Pancreas (tissue), 10 donors: ENCODE measurements around the gene CYP39A1. TPM values are rescaled to one million over a fixed set of nuclear protein-coding genes. Genes with fewer than 3 reads are reported as not detected.

Experiments used
- ATAC-seq, 4 donors: fragments of 200-7000 bp; cut with Tn5 transposase; one replicate each; pipeline versions ENCODE4 v1.8.0 to v1.9.1; 2020; ENCODE audit warnings: mild to moderate bottlenecking in 4 of 4, moderate library complexity in 4 of 4
- DNase-seq, 6 donors: peaks; one replicate each; pipeline ENCODE4 v3.0.0-alpha.2; 2020
- FAIRE-seq: peaks from 2 replicates; lab custom pipeline; 2012; peaks lifted over from hg19 to GRCh38; lab: Jason Lieb, UNC
- H3K27ac ChIP-seq, 4 donors: fragments of 200-600 bp; sonication (generic); 1 replicate in 3 of 4; 2 replicates in 1 of 4; pipeline versions ENCODE4 v1.5.0 to v1.8.0; 2020
- H3K27me3 ChIP-seq, 4 donors: fragments of 200-600 bp; one replicate each; pipeline ENCODE4 v1.8.0; 2021
- H3K36me3 ChIP-seq, 3 donors: fragments of 200-600 bp; sonication (generic) in 1 of 3; one replicate each; pipeline versions ENCODE4 v1.5.0 to v1.8.0; 2020 to 2021
- H3K4me1 ChIP-seq, 3 donors: fragments of 200-600 bp; one replicate each; pipeline ENCODE4 v1.8.0; 2021
- H3K4me3 ChIP-seq, 4 donors: fragments of 200-600 bp; sonication (generic) in 2 of 4; one replicate each; pipeline versions ENCODE4 v1.5.0 to v1.8.0; 2020 to 2021
- H3K9me3 ChIP-seq, 4 donors: fragments of 200-600 bp; one replicate each; pipeline ENCODE4 v1.8.0; 2021
- CTCF ChIP-seq, 4 donors: fragments of 200-600 bp; sonication (generic) in 3 of 4; IDR thresholded peaks; one replicate each; pipeline versions ENCODE4 v1.5.0 to v1.8.0; 2021; ENCODE audit warnings: antibody characterized with exemption in 4 of 4
- WGBS, 2 donors: extraction: QIAGEN DNeasy Blood & Tissue Kit; methylation state at CpG; one replicate each; pipeline ENCODE4 v1.1.7; 2013; 5-methylcytosine and 5-hydroxymethylcytosine counted together
- intact Hi-C, 3 donors: fragments of 100-400 bp; cut with DNase I; formaldehyde crosslinking; loops; one replicate each; pipeline versions ENCODE4 v1.11.1 to v1.14.2; 2022
- polyA plus RNA-seq, 2 donors: library from polyadenylated mRNA; stranded (reverse); fragments of 200-250 nt; gene quantifications; one replicate each; pipeline ENCODE4 v1.2.3, GENCODE V29; 2013
- total RNA-seq, 6 donors: library from RNA; stranded (reverse); fragmentation: NEBNext Ultra II Directional in 4 of 6; extraction: Animal tissue kit (Norgen Biotek cat#: 25700) in 4 of 6; gene quantifications; one replicate each; pipeline versions ENCODE4 v1.2.1 to v1.2.4, GENCODE V29; 2021 to 2023
- donor health status: healthy with polysubstance abuse.
- donor health status: DM: no; HTN: no; CAD: no; lungs with moderate emphysema.
- donor health status: DM: no; HTN: no; CAD: no.
- donor health status: control.
- donor health status: control.
- donor health status: Bipolar disorder and iron deficiency.
- donor health status: DM: yes; HTN: yes; CAD: no.
- donor health status: DM: no; HTN: no; CAD: no.
- donor health status: DM: no; HTN: no; CAD: no.
- donor health status: DM: yes; HTN: yes; CAD: no.

Gene CYP39A1
- total and polyA plus RNA-seq, 8 donors = 1.3 to 7.8 (median 3.4) TPM

GRCh38 chr6:46657642-46658041, 5.0 kb upstream of the CYP39A1 start:
- FAIRE-seq = no peak
- peaks cover 0 to 6% (median 3%) of the 10 kb centered on the region in 3 donors for H3K4me1 ChIP-seq
- DNase-seq = no peak
- intact Hi-C loops = no loop called here
- H3K27me3 ChIP-seq = no peaks in the 10 kb centered on the region
- no peak for TF ChIP-seq CTCF (IDR thresholded peaks at IDR 0.05)
- ATAC-seq = no peak
- H3K27ac ChIP-seq = no peak overlapping the region
- no peaks in the 10 kb centered on the region for H3K9me3 ChIP-seq
- H3K36me3 ChIP-seq = peaks cover 0 to 9% (median 0%) of the 10 kb centered on the region in 3 donors
- H3K4me3 ChIP-seq = no peak overlapping the region

GRCh38 chr6:46655803-46656202, 3.2 kb upstream of the CYP39A1 start:
- Histone ChIP-seq H3K27me3 (no peaks in the 10 kb centered on the region), H3K4me1 (peaks cover 0 to 13% (median 3%) of the 10 kb centered on the region in 3 donors), H3K4me3 (no peak overlapping the region), H3K27ac (no peak overlapping the region), H3K9me3 (no peaks in the 10 kb centered on the region), H3K36me3 (no peaks in the 10 kb centered on the region)
- no peak for FAIRE-seq
- DNase-seq = no peak
- WGBS, 2 donors = 71% methylated on average over 6 of the region's 6 CpGs
- peak in 1 of 4 donors; percentile 18 for TF ChIP-seq CTCF (IDR thresholded peaks at IDR 0.05)
- intact Hi-C loops = no loop called here
- no peak for ATAC-seq

GRCh38 chr6:46653439-46654195, 999 bp upstream of the CYP39A1 start:
- WGBS, 2 donors = 11% methylated on average over 10 of the region's 10 CpGs
- Histone ChIP-seq H3K4me1 (peaks cover 0 to 16% (median 3%) of the 10 kb centered on the region in 3 donors), H3K4me3 (peak overlapping the region; percentile 50 to 95 (median 91)), H3K9me3 (no peaks in the 10 kb centered on the region), H3K27me3 (no peaks in the 10 kb centered on the region), H3K36me3 (no peaks in the 10 kb centered on the region), H3K27ac (peak overlapping the region in 3 of 4 donors; percentile 54 to 91 (median 89))
- no peak for ATAC-seq
- intact Hi-C loops = no loop called here
- no peak for FAIRE-seq
- DNase-seq = no peak
- no peak for TF ChIP-seq CTCF (IDR thresholded peaks at IDR 0.05)

- intact Hi-C loops = no loop called here
Measured at GRCh38 chr6:46652232-46652602, 401 bp downstream of the CYP39A1 start.

More at GRCh38 chr6:46652232-46652602, 401 bp downstream of the CYP39A1 start:
- Histone ChIP-seq H3K4me1 (peaks cover 0 to 16% (median 3%) of the 10 kb centered on the region in 3 donors), H3K9me3 (no peaks in the 10 kb centered on the region), H3K36me3 (no peaks in the 10 kb centered on the region), H3K27me3 (no peaks in the 10 kb centered on the region), H3K27ac (peak overlapping the region; percentile 54 to 91 (median 78)), H3K4me3 (peak overlapping the region; percentile 50 to 95 (median 91))
- 0 to 1% methylated on average over 6 of the region's 6 CpGs for WGBS, 2 donors
- no peak for DNase-seq
- FAIRE-seq = no peak
- TF ChIP-seq CTCF (IDR thresholded peaks at IDR 0.05) = no peak
- ATAC-seq = peak; percentile 5 to 34 (median 26)
